ENCODE data around the gene MAJIN. TPM values are rescaled to one million over a fixed set of nuclear protein-coding genes. Genes with fewer than 3 reads are reported as not detected.
"Not testable (repeated sequence)": the region's sequence is repeated elsewhere in the genome, so short reads cannot be mapped to it uniquely, and the experiment has no call there.

Gene MAJIN, protein sequence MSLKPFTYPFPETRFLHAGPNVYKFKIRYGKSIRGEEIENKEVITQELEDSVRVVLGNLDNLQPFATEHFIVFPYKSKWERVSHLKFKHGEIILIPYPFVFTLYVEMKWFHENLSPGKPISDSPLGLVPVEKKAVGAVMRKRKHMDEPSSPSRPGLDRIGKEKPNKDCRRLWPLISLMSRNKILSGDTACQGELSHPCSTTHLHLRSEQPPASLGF
- total RNA-seq: not detected

DNA sequence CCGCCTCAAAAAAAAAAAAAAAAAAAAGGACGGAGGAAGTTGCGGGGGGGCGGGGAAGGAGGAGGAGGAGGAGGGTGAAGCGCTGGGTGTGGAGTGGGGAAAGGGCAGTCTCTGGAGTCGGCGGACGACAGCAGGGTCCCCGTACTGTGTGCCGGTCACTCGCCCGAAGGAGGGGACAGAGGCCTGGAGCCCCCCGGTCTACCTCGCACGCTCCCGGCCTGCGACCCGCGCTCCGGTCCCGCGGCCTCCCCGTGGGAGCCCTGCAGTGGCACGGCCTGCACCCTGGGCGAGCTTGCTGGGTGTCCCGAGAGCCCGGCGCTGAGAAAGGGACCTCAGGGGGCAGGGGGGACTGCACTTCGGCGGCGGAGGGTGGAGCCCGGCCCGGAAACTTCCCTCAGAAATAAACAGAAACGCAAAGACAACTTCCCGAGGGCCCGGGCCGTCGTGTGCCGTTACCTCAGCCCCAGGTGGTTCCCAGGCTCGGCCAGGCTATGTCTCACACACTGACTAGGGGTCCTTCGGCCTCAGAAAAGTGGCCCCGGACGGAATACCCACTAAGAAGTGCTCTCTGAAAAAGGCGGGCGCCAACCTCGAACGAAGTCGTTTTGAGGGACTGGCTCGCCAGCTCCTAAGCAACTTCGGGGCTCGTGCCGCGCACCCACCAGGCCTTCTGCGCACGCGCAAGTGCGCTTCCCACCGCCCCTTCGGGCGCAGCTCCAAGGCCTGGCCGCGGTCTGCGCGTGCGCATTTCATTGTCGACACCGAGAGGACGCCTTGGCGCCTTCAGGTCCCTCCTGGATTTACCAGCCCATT is at the start of gene MAJIN:
TSS of gene MAJIN (minus strand) at position 688 of the 813 bp plus-strand sequence. CDS start 12,703 bp downstream, outside the sequence.
- ChIA-PET POLR2A (interaction anchor here (0.7 kb wide), 1 partner anchor 15 kb away, joined by 3 read pairs; no protein-coding TSS in a partner anchor), CTCF (interaction anchor here (0.7 to 0.9 kb wide), 2 partner anchors 43 to 111 kb away, joined by 3 to 4 read pairs; partner anchors contain the start of gene ARL2)

DNA sequence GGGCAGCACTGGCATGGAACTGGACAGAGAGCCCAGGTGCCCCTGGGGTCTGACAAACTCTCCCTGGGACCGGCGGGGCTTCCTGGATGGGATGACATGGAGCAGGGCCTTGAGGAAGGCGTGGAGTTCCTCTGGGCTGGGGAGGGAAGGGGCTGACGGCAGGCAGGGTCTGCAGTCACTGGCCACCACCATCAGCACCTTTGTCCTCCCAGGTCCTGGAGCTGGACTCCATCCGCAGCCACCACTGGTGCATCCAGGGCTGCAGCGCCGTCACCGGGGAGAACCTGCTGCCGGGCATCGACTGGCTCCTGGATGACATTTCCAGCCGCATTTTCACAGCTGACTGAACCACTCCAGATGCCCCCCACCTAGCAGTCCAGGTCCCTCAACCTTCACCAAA is 49.6 kb upstream of the MAJIN start:
- ChIA-PET POLR2A (no interaction called here), CTCF (no interaction called here)

DNA sequence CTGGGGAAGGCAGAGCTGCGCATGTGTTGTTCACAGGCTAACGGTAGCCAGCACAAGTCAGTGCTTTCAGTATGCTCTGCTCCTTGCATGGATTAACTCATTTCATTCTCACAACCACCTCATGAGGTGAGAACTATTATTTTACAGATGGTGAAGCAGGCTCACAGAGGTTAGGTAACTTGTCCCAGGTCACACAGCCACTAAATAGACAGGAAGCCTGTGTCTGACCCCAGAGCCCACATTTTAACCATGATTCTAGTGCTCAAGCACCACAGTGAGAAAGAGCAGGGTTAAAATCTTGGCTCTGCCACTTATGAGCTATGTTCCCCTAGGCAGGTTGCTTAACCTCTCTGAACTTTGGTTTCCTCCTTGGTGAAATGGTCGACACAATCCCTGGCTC is 49.1 kb upstream of the MAJIN start:
- CTCF ChIA-PET: interaction anchor here (0.7 kb wide), 1 partner anchor 66 kb away, joined by 3 read pairs; no protein-coding TSS in a partner anchor
- POLR2A ChIA-PET: no interaction called here

DNA sequence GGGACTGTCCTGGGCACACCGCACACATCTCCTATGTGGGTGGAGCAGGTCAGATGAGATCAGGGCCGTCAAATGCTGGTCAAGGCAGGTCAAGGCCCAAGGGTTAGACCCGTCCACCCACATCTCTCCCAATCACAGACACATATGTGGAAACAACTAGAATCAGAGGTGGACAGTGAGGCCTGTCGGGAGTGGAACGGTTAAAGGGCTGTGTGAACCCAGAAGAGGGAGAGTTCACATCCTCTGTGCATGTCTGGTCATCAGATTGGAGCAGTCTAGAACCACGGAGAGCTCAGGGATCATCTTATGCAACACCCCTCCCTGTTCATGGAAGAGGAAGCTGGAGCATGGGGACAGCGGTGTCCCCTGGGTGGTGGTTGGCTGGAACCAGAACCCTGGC is 47.9 kb upstream of the MAJIN start:
- ChIA-PET CTCF (no interaction called here), POLR2A (no interaction called here)

DNA sequence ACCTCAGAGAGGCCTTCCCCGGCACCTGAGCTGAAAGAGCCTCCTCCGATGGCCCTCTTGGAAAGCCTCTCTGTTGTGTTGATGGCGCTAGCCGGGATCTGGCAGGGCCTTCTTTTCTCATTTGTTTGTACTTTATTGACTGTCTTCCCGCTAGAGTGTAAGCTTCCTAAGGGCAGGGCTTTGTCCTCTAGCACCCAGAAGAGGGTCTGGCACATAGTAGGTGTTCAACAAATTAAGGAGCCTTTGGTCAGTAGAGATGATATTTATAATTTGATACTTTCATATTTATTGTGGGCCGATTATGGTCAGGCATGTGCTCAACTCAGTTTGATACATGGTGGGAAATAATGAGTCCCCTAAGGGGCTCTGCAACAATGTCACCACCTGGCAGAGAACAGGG is 46.0 kb upstream of the MAJIN start:
- ChIA-PET CTCF (interaction anchor here (1.2 kb wide), 1 partner anchor 9 kb away, joined by 3 read pairs; no protein-coding TSS in a partner anchor), POLR2A (interaction anchor here (0.5 to 0.8 kb wide), 3 partner anchors 58 to 99 kb away, joined by 3 to 4 read pairs (median 3); partner anchors contain the start of gene CDCA5)

DNA sequence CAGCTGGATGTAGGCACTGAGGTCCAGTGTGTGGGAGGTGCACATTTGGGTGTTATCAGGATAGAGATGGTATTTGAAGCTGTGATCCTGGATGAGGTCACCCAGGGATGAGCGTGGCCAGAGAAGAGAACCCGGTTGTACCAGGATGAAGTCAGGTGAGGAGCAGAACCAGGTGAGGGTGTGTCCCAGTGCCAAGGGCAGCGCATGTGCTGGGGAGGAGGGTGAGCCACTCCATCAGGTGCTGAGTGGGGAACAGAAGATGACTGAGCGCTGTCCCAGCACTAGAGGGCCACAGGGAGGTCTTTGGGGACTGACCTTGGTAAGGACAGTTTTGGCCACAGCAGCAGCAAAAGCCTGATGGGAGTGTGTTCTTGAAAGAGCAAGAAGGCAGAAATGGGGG is 44.8 kb upstream of the MAJIN start:
- ChIA-PET POLR2A (no interaction called here), CTCF (no interaction called here)

DNA sequence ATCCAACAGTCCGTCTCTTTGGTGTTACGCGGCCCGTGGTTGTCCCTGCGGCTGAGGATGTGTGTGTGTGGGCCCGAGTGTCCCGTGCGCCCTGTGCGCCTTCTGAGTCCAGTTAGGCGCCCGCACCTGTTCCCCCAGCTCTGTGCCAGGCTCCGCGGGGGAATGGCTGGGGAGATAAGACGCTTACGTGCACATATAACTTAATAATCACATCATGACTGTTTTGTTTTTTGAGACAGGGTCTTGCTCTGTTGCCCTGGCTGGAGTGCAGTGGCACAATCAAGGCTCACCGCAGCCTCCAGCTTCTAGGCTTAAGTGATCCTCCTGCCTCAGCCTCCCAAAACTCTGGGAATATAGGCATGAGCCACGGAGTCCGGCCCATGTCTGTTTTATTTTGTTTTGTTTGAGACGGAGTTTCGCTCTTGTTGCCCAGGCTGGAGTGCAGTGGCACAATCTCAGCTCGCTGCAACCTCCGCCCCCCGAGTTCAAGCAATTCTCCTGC is 42.9 kb upstream of the MAJIN start:
- POLR2A ChIA-PET: interaction anchor here (0.6 to 2.2 kb wide), 6 partner anchors 12 to 172 kb away, joined by 3 to 7 read pairs (median 4); partner anchors contain the start of genes CDCA5, FAU, MRPL49 and ZFPL1
- CTCF ChIA-PET: interaction anchor here (0.7 to 3.5 kb wide), 32 partner anchors 8 to 845 kb away, joined by 3 to 28 read pairs (median 4); partner anchors contain the start of genes FAU, MAJIN, MRPL49 and SAC3D1

DNA sequence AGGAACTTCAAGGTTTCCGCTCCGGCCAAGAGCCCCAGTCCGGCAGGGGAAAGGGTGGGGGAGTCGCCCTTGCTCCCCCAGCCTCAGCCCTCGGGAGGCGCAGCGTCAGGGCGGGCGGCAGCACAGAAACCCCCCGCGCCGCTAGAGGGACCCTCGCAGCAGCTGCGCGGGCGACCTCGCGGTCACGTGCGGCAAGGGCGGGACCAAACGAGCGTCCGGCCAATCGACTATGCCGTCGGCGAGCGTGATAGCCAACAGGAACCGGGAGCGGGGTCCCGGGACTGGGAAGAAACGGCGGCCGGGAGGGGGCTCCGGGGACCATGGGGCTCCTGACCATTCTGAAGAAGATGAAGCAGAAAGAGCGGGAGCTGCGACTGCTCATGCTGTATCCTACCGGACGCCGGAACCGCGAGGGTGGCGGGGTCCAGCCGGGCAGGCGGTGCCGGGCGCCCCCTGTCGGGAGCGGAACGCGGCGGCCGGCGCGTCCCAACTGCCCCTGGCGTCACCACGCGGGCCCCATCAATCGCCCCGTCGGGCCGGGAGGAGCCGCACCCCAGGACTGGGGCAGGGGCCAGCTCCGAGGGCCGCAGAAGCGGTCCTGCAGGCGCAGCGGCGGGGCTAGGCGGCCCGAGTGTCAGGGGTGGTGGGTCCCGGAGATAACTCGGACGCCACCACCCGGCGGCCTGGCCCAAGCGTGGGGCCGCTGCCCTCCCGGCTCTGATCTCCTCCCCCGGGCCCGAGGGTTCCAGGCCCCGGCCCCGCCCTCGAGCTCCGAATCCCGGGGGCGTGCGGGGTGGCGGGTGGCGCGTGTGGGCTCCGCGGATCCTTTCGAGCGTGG is 42.2 kb upstream of the MAJIN start, which contains the start of gene ARL2:
TSS of gene ARL2 (plus strand) at position 273 of the 838 bp plus-strand sequence. CDS start at position 321, 48 bp downstream.
- ChIA-PET POLR2A (interaction anchor here (0.6 to 2.2 kb wide), 6 partner anchors 12 to 172 kb away, joined by 3 to 7 read pairs (median 4); partner anchors contain the start of genes CDCA5, FAU, MRPL49 and ZFPL1), CTCF (interaction anchor here (0.7 to 3.5 kb wide), 41 partner anchors 8 to 846 kb away, joined by 3 to 28 read pairs (median 4); partner anchors contain the start of genes FAU, MAJIN, MRPL49 and SAC3D1)

DNA sequence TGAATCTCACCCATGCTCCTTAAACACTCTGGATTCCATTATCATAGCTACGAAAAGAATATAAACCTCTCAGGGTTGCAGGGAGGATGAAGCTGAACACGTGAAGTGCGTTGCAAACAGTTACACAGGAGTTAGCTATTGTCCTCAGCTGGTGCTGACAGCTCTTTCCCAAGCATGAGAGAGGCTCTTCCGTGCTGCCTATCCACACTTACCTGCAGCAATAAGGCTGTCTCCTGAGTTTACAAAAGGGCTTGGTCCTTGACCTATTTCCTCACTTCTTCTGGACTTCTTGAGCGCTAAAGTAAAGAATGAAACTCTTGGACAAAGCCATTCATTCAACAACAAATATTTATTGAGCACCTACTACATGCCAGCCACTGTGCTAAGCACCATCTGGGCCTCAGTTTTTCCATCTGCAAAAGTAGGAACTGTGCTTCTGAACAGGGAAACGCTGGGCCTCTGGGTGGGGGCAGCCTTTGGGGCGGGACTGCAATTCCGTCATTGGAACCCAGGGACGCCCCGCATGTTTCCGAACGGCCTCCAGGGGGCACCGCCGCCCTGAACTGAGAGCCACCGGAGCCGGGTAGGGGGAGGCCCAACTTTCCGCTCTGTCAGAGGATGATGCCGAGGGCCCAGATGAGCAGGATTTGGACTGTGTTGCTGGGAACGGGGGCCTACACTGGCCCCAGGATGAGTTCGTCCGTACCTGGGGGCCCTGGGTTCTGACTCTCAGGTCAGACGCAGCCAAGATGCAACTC is 41.4 kb upstream of the MAJIN start:
- ChIA-PET CTCF (interaction anchor here (0.5 to 3.5 kb wide), 37 partner anchors 7 to 281 kb away, joined by 3 to 28 read pairs (median 4); partner anchors contain the start of genes CDC42BPG, FAU, MAJIN and MRPL49), POLR2A (interaction anchor here (1.4 to 2.2 kb wide), 3 partner anchors 70 to 108 kb away, joined by 6 to 7 read pairs (median 6); partner anchors contain the start of genes CDCA5, FAU, MRPL49 and ZFPL1)

DNA sequence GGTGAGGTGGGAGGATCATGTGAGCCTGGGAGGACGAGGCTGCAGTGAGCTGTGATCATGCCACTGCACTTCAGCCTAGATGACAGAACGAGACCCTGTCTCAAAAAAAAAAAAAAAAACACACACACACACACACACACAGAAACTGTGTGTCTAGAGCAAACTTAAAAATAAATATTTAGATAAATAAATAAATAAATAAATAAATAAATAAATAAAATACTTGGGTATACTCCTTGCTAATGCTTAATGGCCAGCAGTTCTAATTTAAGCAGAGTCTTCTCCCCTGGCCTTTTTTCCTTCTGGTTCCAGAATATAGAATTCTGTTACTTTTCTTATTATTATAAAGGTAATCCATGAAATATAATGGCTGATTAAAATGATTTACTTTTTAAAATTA is 37.0 kb upstream of the MAJIN start:
- CTCF ChIA-PET: no interaction called here
- POLR2A ChIA-PET: no interaction called here

DNA sequence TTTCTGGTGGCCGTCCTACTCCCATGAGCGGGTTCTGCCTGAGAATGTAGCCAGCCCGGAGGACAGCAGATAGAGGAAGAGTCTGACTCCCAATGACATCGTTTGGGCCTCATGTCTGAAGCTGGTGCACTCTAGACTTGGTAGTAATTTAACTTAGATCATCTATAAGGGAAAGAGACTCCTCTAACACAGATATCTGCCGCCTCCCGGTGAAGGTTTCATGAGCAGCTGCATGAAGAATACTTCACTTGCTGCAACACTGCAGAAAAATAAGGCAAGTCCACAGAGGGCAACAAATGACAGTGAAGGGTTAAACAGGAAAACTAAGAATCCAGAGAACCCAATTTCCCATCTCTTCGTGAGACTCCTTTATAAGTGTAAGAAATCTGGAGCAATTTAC is 36.1 kb upstream of the MAJIN start:
- CTCF ChIA-PET: no interaction called here
- POLR2A ChIA-PET: no interaction called here

DNA sequence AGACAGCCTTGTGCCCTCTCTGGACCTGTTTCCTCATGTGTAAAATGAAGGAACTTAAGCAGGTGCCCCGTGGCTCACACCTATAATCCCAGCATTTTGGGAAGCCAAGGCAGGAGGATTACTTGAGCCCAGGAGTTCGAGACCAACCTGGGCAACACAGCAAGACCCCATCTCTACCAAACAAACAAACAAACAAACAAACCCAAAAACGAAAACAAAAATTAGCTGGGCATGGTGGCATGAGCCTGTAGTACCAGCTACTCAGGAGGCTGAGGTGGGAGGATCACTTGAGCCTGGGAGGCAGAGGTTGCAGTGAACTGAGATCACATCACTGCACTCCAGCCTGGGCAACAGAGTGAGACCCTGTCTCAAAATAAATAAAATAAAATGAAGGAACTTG is 32.1 kb upstream of the MAJIN start:
- CTCF ChIA-PET: interaction anchor here (1.4 kb wide), 1 partner anchor 10 kb away, joined by 4 read pairs; the partner anchor contains the start of gene ARL2
- POLR2A ChIA-PET: not testable (repeated sequence)

DNA sequence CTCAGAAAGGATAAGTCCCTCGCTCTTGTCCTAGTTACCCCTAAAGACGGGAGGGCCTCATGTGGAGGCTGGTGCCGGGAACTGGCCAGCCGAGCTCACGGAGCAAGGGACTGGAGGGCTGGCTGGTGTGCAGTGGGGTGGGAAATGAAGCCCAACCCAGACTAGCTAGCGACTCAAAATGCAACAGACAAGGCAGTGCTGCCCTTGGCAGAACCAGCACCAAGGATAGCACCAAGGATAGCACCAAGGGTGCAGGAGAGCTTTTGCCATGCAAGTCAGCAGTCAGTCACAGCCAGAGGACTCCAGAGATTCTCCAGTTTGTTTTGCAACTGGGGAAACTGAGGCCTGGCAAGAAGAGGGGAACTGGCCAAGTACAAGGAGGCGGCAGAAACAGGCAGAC is 31.4 kb upstream of the MAJIN start:
- POLR2A ChIA-PET: no interaction called here
- CTCF ChIA-PET: interaction anchor here (2.4 kb wide), 1 partner anchor 11 kb away, joined by 8 read pairs; the partner anchor contains the start of gene ARL2

DNA sequence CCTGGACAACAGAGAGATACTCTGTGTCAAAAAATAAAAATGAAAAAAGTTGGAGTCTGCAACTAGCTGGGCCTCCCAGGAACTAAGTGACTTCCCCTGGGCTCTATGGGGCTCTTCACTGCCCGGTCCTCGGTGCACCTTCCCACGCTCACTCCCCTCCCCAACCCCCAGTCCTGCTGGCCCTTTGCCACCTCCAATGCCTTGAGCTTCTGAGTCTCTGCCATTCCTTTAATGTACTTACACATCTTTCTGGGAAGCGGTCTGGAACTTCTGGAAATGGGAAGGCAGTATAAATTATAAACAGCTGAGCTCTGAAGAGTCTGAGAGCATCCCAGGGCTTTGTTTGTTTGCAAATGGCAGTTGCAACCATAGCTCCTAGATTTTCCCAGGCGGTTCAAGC is 30.8 kb upstream of the MAJIN start:
- POLR2A ChIA-PET: no interaction called here
- CTCF ChIA-PET: interaction anchor here (2.4 kb wide), 1 partner anchor 11 kb away, joined by 8 read pairs; the partner anchor contains the start of gene ARL2

DNA sequence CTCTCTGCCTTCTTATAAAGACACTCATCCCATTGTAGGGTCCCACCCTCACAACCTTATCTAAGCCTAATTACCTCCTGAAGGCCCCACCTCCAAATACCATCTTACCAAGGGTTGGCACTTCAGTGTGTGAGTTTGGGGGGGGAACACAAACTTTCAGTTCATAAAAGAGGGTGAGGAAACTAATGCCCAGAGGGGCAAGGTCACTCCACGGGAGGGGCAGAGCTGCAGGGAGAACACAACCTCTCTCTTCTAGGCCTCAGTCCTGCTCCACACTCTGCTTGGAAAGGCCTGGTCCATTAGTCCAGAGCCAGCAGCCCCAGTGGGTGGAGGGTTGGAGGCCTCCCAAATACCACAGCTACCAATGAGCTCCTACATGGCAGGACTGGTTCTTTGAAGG is 27.6 kb upstream of the MAJIN start:
- ChIA-PET CTCF (no interaction called here), POLR2A (no interaction called here)

DNA sequence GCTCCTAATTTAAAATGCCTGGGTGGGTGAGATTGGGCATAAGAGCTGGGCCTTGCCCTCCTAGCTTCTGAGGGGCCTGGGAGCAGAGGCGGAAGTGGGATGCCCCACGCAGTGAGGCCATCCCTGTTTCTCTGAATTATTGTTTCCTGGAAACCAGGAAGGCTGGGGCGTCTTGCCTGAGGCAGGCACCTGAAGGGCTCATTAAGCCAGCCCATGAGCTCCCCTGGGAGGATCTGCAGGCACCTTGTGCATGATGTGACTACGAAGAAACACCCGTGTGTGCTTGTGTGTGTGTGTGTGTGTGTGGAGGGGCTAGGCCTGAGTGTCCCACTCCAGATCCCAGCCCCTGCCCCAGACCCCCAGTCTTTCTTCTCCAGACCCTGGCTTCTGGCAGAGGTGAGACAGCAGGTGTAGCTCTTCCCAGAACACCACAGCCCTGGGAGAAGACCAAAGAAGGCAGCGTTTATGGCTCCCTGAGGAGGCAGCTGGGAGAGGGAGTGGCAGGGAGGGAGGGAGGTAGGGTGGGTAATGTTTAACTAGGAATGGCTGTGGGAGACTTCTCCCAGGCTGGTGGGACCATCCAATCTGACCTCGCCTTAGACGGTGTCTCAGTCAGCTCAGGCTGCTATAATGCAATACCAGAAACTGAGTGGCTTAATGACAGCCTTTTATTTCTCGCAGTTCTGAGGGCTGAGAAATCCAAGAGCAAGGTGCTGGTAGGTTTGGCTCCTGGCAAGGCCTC is 27.0 kb upstream of the MAJIN start:
- CTCF ChIA-PET: interaction anchor here (0.8 to 1.3 kb wide), 4 partner anchors 12 to 149 kb away, joined by 3 read pairs; partner anchors contain the start of gene ARL2
- POLR2A ChIA-PET: interaction anchor here (0.6 kb wide), 1 partner anchor 121 kb away, joined by 3 read pairs; no protein-coding TSS in a partner anchor

DNA sequence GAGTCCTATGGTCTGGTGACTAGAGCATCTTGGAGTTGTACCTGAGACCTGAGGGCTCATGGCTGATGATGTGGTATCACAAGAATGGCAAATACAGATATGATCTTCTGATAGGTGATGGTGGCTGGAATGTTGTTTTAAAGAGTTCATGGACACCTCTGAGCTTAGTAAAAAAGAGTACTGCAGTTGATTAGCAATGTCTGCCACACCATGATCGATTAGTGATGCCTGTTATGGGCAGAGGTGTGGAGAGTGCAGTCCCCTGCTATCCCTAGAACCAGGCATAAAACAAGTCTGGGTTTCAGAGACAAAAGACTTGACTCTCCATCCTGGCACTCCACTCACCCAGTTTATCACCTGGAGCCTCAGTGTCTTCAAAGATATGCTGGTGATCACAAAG is 26.2 kb upstream of the MAJIN start:
- ChIA-PET POLR2A (no interaction called here), CTCF (interaction anchor here (1.0 to 1.3 kb wide), 3 partner anchors 13 to 149 kb away, joined by 3 read pairs; no protein-coding TSS in a partner anchor)

Measured in activated CD8-positive, alpha-beta memory T cell treated with anti-CD3 and anti-CD28 coated beads for 36 hours (primary cell).